HFFc6 (cell line): ENCODE measurements around the gene ARHGAP11A. TPM values are rescaled to one million over a fixed set of nuclear protein-coding genes. Genes with fewer than 3 reads are reported as not detected.

Experiments used
- DNase-seq: peaks from one replicate; pipeline ENCODE4 v3.0.0-alpha.2; 2018
- H3K27ac Mint-ChIP-seq: 2 replicates; pipeline ENCODE4 v1.8.0; 2020; ENCODE audit warnings: mild to moderate bottlenecking, mixed read lengths
- H3K27me3 Mint-ChIP-seq: 2 replicates; pipeline ENCODE4 v1.8.0; 2021; ENCODE audit warnings: mild to moderate bottlenecking, moderate library complexity, mixed read lengths; ENCODE audit not compliant: insufficient read depth
- H3K36me3 Mint-ChIP-seq: 2 replicates; pipeline ENCODE4 v1.8.0; 2021; ENCODE audit warnings: low read depth, mixed read lengths
- H3K4me1 Mint-ChIP-seq: 2 replicates; pipeline ENCODE4 v1.8.0; 2020; ENCODE audit warnings: low read depth, mixed read lengths
- H3K4me3 Mint-ChIP-seq: 2 replicates; pipeline ENCODE4 v1.8.0; 2020; ENCODE audit warnings: mild to moderate bottlenecking, moderate library complexity, mixed read lengths
- H3K9me3 Mint-ChIP-seq: 2 replicates; pipeline ENCODE4 v1.8.0; 2020; ENCODE audit warnings: mild to moderate bottlenecking, mixed read lengths
- CTCF ChIP-seq: fragments of 200-600 bp; sonication (generic); IDR thresholded peaks from 2 replicates; pipeline ENCODE4 v1.5.0; 2021; ENCODE audit warnings: antibody characterized with exemption, mild to moderate bottlenecking
- total RNA-seq, 6 experiments: library from RNA; stranded (reverse); fragmentation: NEBNext Ultra II Directional; extraction: Animal tissue kit (Norgen Biotek cat#: 25700); gene quantifications; 2 replicates in 1 of 6; 3 replicates in 5 of 6; pipeline ENCODE4 v1.2.3, GENCODE V29; 2021

The ARHGAP11A gene
- total RNA-seq, 6 experiments from 2014 or later, result 24.9 to 95.0 (median 74.6) TPM

DNA sequence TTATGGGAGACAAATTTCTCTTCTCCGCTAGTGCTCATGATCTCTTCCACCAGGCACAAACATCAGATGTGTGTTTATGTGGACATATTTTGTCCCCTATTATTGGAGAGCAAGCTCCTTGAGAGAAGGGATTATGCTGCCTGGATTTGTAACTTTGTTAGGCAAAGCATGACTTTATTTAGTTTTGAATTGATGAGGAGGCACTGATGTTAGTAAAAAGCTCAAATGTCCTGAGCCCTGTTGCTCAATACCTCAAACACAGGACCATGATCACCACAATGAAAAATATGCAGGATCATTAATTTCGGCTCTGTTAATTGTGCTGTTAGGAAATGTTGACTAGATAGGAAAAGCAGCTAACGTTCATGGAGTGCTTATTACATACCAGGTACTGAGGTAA, 55.3 kb downstream of the ARHGAP11A start:
- Mint-ChIP-seq H3K4me3 (peak overlapping the region; percentile 85), H3K27me3 (no peaks in the 10 kb centered on the region; the same call in 1 of the 2 replicates), H3K4me1 (peaks cover 44% of the 10 kb centered on the region), H3K27ac (peak overlapping the region; percentile 95), H3K36me3 (peaks cover 5% of the 10 kb centered on the region; the same call in 1 of the 2 replicates), H3K9me3 (no peaks in the 10 kb centered on the region)
- no peak for DNase-seq
- TF ChIP-seq CTCF, result no peak

- Mint-ChIP-seq H3K9me3 (no peaks in the 10 kb centered on the region), H3K27ac (peak overlapping the region; percentile 95; the same call in 1 of the 2 replicates), H3K4me3 (no peak overlapping the region), H3K4me1 (peaks cover 46% of the 10 kb centered on the region), H3K36me3 (peaks cover 5% of the 10 kb centered on the region; the same call in 1 of the 2 replicates), H3K27me3 (no peaks in the 10 kb centered on the region; the same call in 1 of the 2 replicates)
- DNase-seq, result no peak
- TF ChIP-seq CTCF, result no peak
These were observed 56.3 kb downstream of the ARHGAP11A start for GRCh38 chr15:32671339-32672325.

DNA sequence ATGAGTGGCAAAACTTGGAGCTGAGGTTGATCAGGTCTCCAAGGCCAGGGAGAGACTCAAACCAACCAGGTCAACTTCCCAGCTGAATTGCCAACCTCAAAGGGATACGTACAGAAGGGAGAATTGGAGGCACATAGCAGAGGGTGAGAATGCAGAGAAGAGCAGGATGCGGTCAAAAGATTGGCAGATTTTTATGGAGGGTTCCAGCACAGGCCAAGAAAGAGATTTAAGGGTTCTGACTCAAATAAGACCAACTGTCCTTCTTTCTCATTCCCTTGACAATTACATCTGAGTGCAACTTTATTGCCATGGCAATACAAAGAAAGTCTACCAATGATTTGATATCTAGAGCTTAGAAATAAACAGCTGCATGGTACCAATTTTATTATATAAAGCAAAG, 59.4 kb downstream of the ARHGAP11A start:
- no peaks in the 10 kb centered on the region for H3K36me3 Mint-ChIP-seq
- DNase-seq, result no peak

DNA sequence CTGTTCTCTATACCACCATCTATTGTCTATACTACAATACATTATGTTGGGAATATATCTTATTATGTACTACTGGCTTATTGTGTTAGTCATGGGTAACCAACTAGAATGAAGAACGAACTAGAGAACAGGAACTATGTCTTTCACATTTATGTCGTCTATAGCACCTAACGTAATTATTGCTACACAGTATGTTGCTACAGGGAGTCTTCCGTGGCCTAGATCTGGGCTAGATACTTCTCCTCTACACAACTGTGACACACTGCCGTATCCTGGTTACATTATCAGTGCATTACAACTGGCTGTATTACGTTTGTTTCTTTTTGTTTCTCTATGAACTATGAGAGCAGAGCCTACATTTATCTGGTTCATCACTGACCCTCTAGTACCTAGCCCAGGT, 60.2 kb downstream of the ARHGAP11A start:
- peaks cover 44% of the 10 kb centered on the region for H3K4me1 Mint-ChIP-seq
- H3K4me3 Mint-ChIP-seq, result no peak overlapping the region
- H3K36me3 Mint-ChIP-seq, result no peaks in the 10 kb centered on the region
- DNase-seq, result no peak
- H3K27ac Mint-ChIP-seq, result no peak overlapping the region
- H3K9me3 Mint-ChIP-seq, result no peaks in the 10 kb centered on the region
- no peak for TF ChIP-seq CTCF
- no peaks in the 10 kb centered on the region; the same call in 1 of the 2 replicates for H3K27me3 Mint-ChIP-seq

More for the DNA sequence above, 59.4 kb downstream of the ARHGAP11A start:
- no peak for TF ChIP-seq CTCF
- Mint-ChIP-seq H3K27me3 (no peaks in the 10 kb centered on the region; the same call in 1 of the 2 replicates), H3K27ac (no peak overlapping the region), H3K9me3 (no peaks in the 10 kb centered on the region), H3K4me1 (peaks cover 48% of the 10 kb centered on the region), H3K4me3 (no peak overlapping the region)

- Mint-ChIP-seq H3K27ac (no peak overlapping the region), H3K4me1 (peaks cover 41% of the 10 kb centered on the region), H3K36me3 (no peaks in the 10 kb centered on the region)
These were observed 60.9 kb downstream of the ARHGAP11A start for GRCh38 chr15:32676169-32676568.

More at GRCh38 chr15:32676169-32676568, 60.9 kb downstream of the ARHGAP11A start:
- Mint-ChIP-seq H3K4me3 (no peak overlapping the region), H3K27me3 (no peaks in the 10 kb centered on the region; the same call in 1 of the 2 replicates), H3K9me3 (no peaks in the 10 kb centered on the region)
- no peak for DNase-seq
- TF ChIP-seq CTCF, result no peak
